ENCODE data around the gene SLC39A2. TPM values are rescaled to one million over a fixed set of nuclear protein-coding genes. Genes with fewer than 3 reads are reported as not detected.
A peak's percentile ranks its signal among the peaks of the same experiment; 100 is the strongest.

SLC39A2 gene
- total RNA-seq, 1 donor from 2014 or later: not detected

- peaks cover 51% of the 10 kb centered on the region for H3K4me1 ChIP-seq
- H3K4me3 ChIP-seq: no peak overlapping the region
- TF ChIP-seq CTCF (IDR thresholded peaks at IDR 0.05): no peak
- H3K36me3 ChIP-seq: no peaks in the 10 kb centered on the region
- peak overlapping the region; percentile 25 for H3K27ac ChIP-seq
- intact Hi-C loops (cut with DNase I): no loop called here
- DNase-seq (no peak), ATAC-seq (no peak)
- H3K27me3 ChIP-seq (ENCODE audit: low read depth): no peaks in the 10 kb centered on the region
- no peaks in the 10 kb centered on the region for H3K9me3 ChIP-seq
Observed at GRCh38 chr14:21043387-21043973, 44.4 kb downstream of the SLC39A2 start.

GRCh38 chr14:21043974-21044618, 45.0 kb downstream of the SLC39A2 start:
- ATAC-seq (peak; percentile 29 to 48), DNase-seq (peak; percentile 57)
- intact Hi-C loops (cut with DNase I): no loop called here
- no peaks in the 10 kb centered on the region for H3K36me3 ChIP-seq
- no peaks in the 10 kb centered on the region for H3K27me3 ChIP-seq (ENCODE audit: low read depth)
- TF ChIP-seq CTCF (IDR thresholded peaks at IDR 0.05): no peak
- H3K4me1 ChIP-seq: peaks cover 48% of the 10 kb centered on the region
- H3K9me3 ChIP-seq: no peaks in the 10 kb centered on the region
- H3K27ac ChIP-seq: peak overlapping the region; percentile 25
- no peak overlapping the region for H3K4me3 ChIP-seq

- no peak for TF ChIP-seq CTCF (IDR thresholded peaks at IDR 0.05)
- no peak for DNase-seq
- peak overlapping the region; percentile 2 for H3K27ac ChIP-seq
- intact Hi-C loops (cut with DNase I): no loop called here
- no peaks in the 10 kb centered on the region for H3K27me3 ChIP-seq (ENCODE audit: low read depth)
- H3K4me3 ChIP-seq: no peak overlapping the region
- ATAC-seq: no peak
- H3K4me1 ChIP-seq: peaks cover 33% of the 10 kb centered on the region
- no peaks in the 10 kb centered on the region for H3K36me3 ChIP-seq
- H3K9me3 ChIP-seq: no peaks in the 10 kb centered on the region
Observed at GRCh38 chr14:21047378-21047781, 48.3 kb downstream of the SLC39A2 start.

GRCh38 chr14:21048638-21049037, 49.5 kb downstream of the SLC39A2 start:
- no peaks in the 10 kb centered on the region for H3K27me3 ChIP-seq (ENCODE audit: low read depth)
- H3K9me3 ChIP-seq: no peaks in the 10 kb centered on the region
- ATAC-seq (no peak), DNase-seq (no peak)
- H3K27ac ChIP-seq: no peak overlapping the region
- intact Hi-C loops (cut with DNase I): no loop called here
- no peak overlapping the region for H3K4me3 ChIP-seq
- TF ChIP-seq CTCF (IDR thresholded peaks at IDR 0.05): no peak
- H3K36me3 ChIP-seq: no peaks in the 10 kb centered on the region
- H3K4me1 ChIP-seq: peaks cover 22% of the 10 kb centered on the region

- intact Hi-C loops (cut with DNase I): no loop called here
- H3K36me3 ChIP-seq: no peaks in the 10 kb centered on the region
- TF ChIP-seq CTCF (IDR thresholded peaks at IDR 0.05): no peak
- no peak overlapping the region for H3K27ac ChIP-seq
- H3K9me3 ChIP-seq: no peaks in the 10 kb centered on the region
- DNase-seq: no peak
- H3K4me1 ChIP-seq: peaks cover 16% of the 10 kb centered on the region
- ATAC-seq: no peak
- H3K4me3 ChIP-seq: no peak overlapping the region
- H3K27me3 ChIP-seq (ENCODE audit: low read depth): no peaks in the 10 kb centered on the region
Observed at GRCh38 chr14:21049271-21049673, 50.2 kb downstream of the SLC39A2 start.
